Measurements from ENCODE around the gene ZBTB6. TPM values are rescaled to one million over a fixed set of nuclear protein-coding genes. Genes with fewer than 3 reads are reported as not detected.
A peak's percentile ranks its signal among the peaks of the same experiment; 100 is the strongest.

The ZBTB6 gene
- total and polyA plus RNA-seq, 5 donors from 2014 or later = 0.87 to 4.5 (median 2.0) TPM

DNA sequence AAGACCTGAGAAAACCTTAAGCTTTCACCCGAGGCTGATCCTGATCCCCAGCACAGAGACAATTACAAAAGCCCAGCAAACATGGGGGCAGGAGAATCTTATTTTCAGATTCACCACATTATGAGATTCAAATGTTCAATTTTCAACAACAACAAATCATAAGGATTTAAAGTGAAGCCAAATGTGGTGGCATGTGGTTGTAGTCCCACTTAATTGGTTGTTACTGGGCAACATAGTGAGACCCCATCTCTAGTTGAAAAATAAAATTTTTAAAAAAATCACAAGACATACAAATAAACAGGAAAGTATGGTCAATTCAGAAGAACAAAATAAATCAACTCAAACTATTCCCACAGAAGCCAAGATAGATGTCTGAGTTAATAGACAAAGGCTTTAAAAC, 23.8 kb upstream of the ZBTB6 start:
- Histone ChIP-seq H3K4me1 (ENCODE audit: control insufficient read depth, insufficient read depth, low read length, poor library complexity, severe bottlenecking) (peaks cover 29% of the 10 kb centered on the region), H3K4me3 (ENCODE audit: low read depth, low read length) (no peak overlapping the region), H3K36me3 (ENCODE audit: control insufficient read depth, insufficient read depth, low read length) (peaks cover 3% of the 10 kb centered on the region), H3K27ac (ENCODE audit: insufficient read depth, low read length, poor library complexity, severe bottlenecking) (no peak overlapping the region), H3K9me3 (ENCODE audit: control insufficient read depth in 2 of 2, low read length in 2 of 2) (no peaks in the 10 kb centered on the region), H3K27me3 (ENCODE audit: control insufficient read depth, insufficient read depth, low read length) (no peaks in the 10 kb centered on the region)
- H3K4me1 Mint-ChIP-seq = peaks cover 16 to 41% (median 28%) of the 10 kb centered on the region in 4 donors
- peak overlapping the region in 1 of 4 donors; percentile 64 for H3K4me3 Mint-ChIP-seq
- H3K27me3 Mint-ChIP-seq = no peaks in the 10 kb centered on the region
- DNase-seq (no peak), ATAC-seq (ENCODE audit: low read depth in 2 of 2) (no peak)
- peaks cover 0 to 2% (median 0%) of the 10 kb centered on the region in 7 donors for H3K9me3 Mint-ChIP-seq
- H3K27ac Mint-ChIP-seq = no peak overlapping the region
- H3K36me3 Mint-ChIP-seq = peaks cover 3% of the 10 kb centered on the region

DNA sequence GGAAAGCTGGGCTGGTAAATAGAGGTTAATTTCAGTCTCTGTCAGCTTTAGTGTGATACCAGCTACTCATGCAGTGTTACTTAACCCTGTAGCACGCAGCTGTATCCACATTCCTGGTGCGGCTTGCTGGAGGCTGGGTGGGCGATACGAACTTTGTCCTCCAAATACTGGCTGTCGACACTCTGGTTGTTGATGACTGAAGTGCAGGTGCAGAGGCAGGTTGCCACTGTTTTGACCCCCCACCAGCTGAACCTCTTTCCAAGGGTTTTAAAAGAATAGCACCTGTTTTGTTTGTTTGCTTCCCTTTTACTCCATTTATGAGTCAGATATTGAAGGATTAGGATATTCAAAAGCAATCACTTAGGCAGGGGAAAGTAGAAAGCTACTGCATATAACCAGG, 23.3 kb upstream of the ZBTB6 start:
- peaks cover 13 to 41% (median 26%) of the 10 kb centered on the region in 4 donors for H3K4me1 Mint-ChIP-seq
- Histone ChIP-seq H3K4me1 (ENCODE audit: control insufficient read depth, insufficient read depth, low read length, poor library complexity, severe bottlenecking) (peaks cover 28% of the 10 kb centered on the region), H3K4me3 (ENCODE audit: low read depth, low read length) (no peak overlapping the region), H3K27me3 (ENCODE audit: control insufficient read depth, insufficient read depth, low read length) (no peaks in the 10 kb centered on the region), H3K27ac (ENCODE audit: insufficient read depth, low read length, poor library complexity, severe bottlenecking) (no peak overlapping the region), H3K9me3 (ENCODE audit: control insufficient read depth in 2 of 2, low read length in 2 of 2) (no peaks in the 10 kb centered on the region), H3K36me3 (ENCODE audit: control insufficient read depth, insufficient read depth, low read length) (peaks cover 3% of the 10 kb centered on the region)
- no peaks in the 10 kb centered on the region for H3K9me3 Mint-ChIP-seq
- H3K27me3 Mint-ChIP-seq = no peaks in the 10 kb centered on the region
- DNase-seq = no peak
- peaks cover 3% of the 10 kb centered on the region for H3K36me3 Mint-ChIP-seq
- peak overlapping the region in 1 of 4 donors; percentile 64 for H3K4me3 Mint-ChIP-seq
- ATAC-seq (ENCODE audit: low read depth in 2 of 2) = no peak
- peak overlapping the region in 1 of 3 donors; percentile 46 for H3K27ac Mint-ChIP-seq

DNA sequence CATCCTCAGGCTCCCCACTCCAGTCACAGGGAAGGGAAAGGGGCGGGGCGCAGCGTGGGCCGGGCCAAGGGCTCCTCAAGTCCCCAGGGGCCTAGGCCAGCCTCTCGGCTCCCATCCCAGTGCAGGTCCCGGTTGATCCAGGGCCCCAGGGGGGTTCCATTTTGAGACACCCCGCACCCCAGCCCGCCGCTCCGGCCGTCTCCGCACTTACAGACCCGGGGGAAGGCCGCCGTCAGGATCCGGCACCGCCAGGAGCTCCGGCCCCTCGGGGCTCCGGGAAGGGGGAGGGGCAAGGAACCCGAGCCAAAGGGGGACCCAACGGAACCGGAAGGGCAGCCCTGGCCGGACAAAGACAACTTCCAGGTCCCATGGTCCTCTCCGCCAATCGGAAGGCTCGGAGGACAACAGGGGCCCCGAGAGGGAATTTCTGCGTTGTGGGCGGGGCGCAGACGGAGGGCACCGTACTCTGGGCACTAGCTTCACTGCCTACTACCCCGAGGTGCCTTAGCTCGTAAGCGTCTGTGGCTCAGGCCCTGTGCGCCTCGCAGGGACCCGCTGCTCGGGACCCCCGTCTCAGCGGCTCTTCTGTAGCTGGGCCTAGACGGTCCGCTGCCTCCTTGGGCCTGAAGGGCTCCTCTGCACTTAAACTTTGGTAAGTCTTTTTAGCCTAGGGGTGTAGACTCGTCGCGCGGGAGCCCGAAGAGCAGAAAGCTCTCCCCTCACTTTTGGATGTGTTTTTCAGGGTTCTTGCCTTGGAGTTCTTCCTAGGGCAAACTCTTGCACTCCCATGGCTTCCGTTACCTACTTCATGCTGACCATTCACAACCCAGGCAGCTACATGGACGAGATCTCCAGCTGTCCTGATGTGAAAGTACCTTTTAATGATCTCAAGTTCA, 18.4 kb upstream of the ZBTB6 start, which contains the start of gene ZBTB26:
TSS of gene ZBTB26 (minus strand) at position 287 of the 896 bp plus-strand sequence. CDS start 11,578 bp downstream, outside the sequence.
- no peaks in the 10 kb centered on the region for H3K27me3 Mint-ChIP-seq
- Histone ChIP-seq H3K4me3 (ENCODE audit: low read depth, low read length) (peak within 1 kb of the TSS; percentile 96), H3K9me3 (ENCODE audit: control insufficient read depth in 2 of 2, low read length in 2 of 2) (no peaks in the 10 kb centered on the region), H3K27ac (ENCODE audit: insufficient read depth, low read length, poor library complexity, severe bottlenecking) (peak within 1 kb of the TSS; percentile 91), H3K4me1 (ENCODE audit: control insufficient read depth, insufficient read depth, low read length, poor library complexity, severe bottlenecking) (peaks cover 29% of the 10 kb centered on the region), H3K36me3 (ENCODE audit: control insufficient read depth, insufficient read depth, low read length) (peaks cover 1% of the 10 kb centered on the region), H3K27me3 (ENCODE audit: control insufficient read depth, insufficient read depth, low read length) (no peaks in the 10 kb centered on the region)
- no peaks in the 10 kb centered on the region for H3K9me3 Mint-ChIP-seq
- H3K4me1 Mint-ChIP-seq = peaks cover 12 to 27% (median 19%) of the 10 kb centered on the region in 4 donors
- no peaks in the 10 kb centered on the region for H3K36me3 Mint-ChIP-seq
- H3K4me3 Mint-ChIP-seq = peak within 1 kb of the TSS in 1 of 4 donors; percentile 98
- ATAC-seq (ENCODE audit: low read depth in 2 of 2) = peak; percentile 93 to 97
- DNase-seq = peak; percentile 82 to 91 (median 88)
- peak within 1 kb of the TSS in 2 of 3 donors; percentile 67 to 96 for H3K27ac Mint-ChIP-seq

DNA sequence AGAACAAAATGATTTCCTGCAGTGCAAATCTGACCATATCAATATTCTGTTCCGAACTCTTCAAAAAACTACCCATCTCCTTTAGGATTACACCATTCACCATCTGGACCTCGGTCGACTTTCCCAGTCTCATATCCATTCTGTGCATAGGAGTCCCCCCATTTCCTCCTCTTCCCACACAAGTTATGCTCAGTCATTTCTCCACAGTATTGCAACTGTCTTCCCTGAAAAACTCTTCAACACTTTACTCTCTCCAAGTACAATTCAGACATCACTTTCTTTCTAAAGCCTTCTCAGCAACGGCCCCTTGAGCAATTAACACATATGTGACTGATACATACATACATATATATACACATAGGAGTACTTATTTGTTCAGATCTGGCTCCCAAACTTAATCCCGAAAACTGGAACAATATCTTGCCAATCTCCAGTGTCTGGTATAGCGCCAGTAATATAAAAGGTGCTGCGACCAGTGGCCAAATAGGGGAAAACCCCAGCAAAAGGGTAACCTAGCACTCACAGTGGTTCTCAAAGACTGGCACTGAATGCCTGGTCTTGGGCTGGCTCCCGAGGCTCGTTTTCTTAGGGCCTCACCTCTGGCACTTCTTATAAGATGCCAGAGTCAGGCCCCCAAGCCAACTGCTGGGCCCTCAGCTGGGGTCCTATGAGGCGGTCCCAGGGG, 17.6 kb upstream of the ZBTB6 start:
- Mint-ChIP-seq H3K4me3 (no peak overlapping the region), H3K36me3 (no peaks in the 10 kb centered on the region), H3K27me3 (no peaks in the 10 kb centered on the region), H3K4me1 (peaks cover 12 to 27% (median 19%) of the 10 kb centered on the region in 4 donors), H3K9me3 (no peaks in the 10 kb centered on the region), H3K27ac (no peak overlapping the region)
- no peak for ATAC-seq (ENCODE audit: low read depth in 2 of 2)
- peak overlapping the region; percentile 75 for H3K4me3 ChIP-seq (ENCODE audit: low read depth, low read length)
- no peak for DNase-seq
- H3K9me3 ChIP-seq (ENCODE audit: control insufficient read depth in 2 of 2, low read length in 2 of 2) = no peaks in the 10 kb centered on the region
- H3K27ac ChIP-seq (ENCODE audit: insufficient read depth, low read length, poor library complexity, severe bottlenecking) = peak overlapping the region; percentile 91
- H3K27me3 ChIP-seq (ENCODE audit: control insufficient read depth, insufficient read depth, low read length) = no peaks in the 10 kb centered on the region
- no peaks in the 10 kb centered on the region for H3K36me3 ChIP-seq (ENCODE audit: control insufficient read depth, insufficient read depth, low read length)
- H3K4me1 ChIP-seq (ENCODE audit: control insufficient read depth, insufficient read depth, low read length, poor library complexity, severe bottlenecking) = peaks cover 29% of the 10 kb centered on the region

DNA sequence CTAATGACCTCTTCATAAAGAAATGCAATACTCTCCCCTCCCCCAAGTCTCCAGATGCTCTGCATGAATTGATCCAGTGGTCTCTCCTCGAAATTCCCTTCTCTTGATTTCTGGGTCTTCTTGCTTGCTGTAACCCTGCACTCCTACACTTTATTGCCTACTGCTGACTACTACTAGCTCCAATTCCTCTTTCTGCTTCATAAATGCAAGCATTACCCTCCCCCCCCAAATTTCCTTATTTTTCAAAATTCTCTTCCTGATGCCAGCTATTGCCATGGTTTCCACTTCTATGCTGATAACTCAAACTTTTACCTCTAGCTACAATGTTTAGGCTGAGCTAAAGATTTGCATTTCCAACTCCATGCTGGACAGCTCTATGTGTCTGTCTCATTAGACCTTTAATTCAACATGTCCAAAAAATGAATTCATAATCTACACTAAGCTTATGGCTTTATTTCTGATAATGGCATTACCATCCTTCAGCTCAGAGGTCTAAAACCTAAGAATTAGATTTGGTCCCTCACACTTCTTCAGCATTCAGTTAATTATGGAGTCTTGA, 16.8 kb upstream of the ZBTB6 start:
- Mint-ChIP-seq H3K27ac (no peak overlapping the region), H3K9me3 (no peaks in the 10 kb centered on the region), H3K27me3 (no peaks in the 10 kb centered on the region), H3K36me3 (no peaks in the 10 kb centered on the region), H3K4me1 (peaks cover 10 to 25% (median 18%) of the 10 kb centered on the region in 4 donors), H3K4me3 (no peak overlapping the region)
- no peak for DNase-seq
- Histone ChIP-seq H3K9me3 (ENCODE audit: control insufficient read depth in 2 of 2, low read length in 2 of 2) (no peaks in the 10 kb centered on the region), H3K27ac (ENCODE audit: insufficient read depth, low read length, poor library complexity, severe bottlenecking) (no peak overlapping the region), H3K4me1 (ENCODE audit: control insufficient read depth, insufficient read depth, low read length, poor library complexity, severe bottlenecking) (peaks cover 29% of the 10 kb centered on the region), H3K4me3 (ENCODE audit: low read depth, low read length) (peak overlapping the region; percentile 38), H3K36me3 (ENCODE audit: control insufficient read depth, insufficient read depth, low read length) (no peaks in the 10 kb centered on the region), H3K27me3 (ENCODE audit: control insufficient read depth, insufficient read depth, low read length) (no peaks in the 10 kb centered on the region)
- ATAC-seq (ENCODE audit: low read depth in 2 of 2) = no peak

DNA sequence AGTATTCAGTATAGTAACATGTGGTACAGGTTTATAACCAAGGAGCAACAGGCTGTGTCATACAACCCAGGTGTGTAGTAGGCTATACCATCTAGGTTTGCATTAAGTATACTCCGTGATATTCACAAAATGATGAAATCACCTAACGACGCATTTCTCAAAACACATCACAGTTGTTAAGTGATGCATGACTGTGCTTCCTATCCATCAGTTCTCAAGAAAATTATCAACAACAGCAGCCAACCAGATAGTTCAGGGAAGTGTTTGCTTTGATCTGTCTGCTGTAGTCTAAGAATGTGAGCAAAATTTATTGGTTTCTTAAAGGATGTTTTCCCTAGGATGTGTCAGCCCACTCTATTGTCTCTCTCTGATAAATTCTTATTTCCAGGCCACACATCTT, 10.8 kb upstream of the ZBTB6 start:
- DNase-seq (no peak), ATAC-seq (ENCODE audit: low read depth in 2 of 2) (no peak)
- H3K27ac Mint-ChIP-seq = no peak overlapping the region
- H3K4me3 ChIP-seq (ENCODE audit: low read depth, low read length) = no peak overlapping the region
- H3K9me3 Mint-ChIP-seq = no peaks in the 10 kb centered on the region
- no peaks in the 10 kb centered on the region for H3K4me1 ChIP-seq (ENCODE audit: control insufficient read depth, insufficient read depth, low read length, poor library complexity, severe bottlenecking)
- no peak overlapping the region for H3K27ac ChIP-seq (ENCODE audit: insufficient read depth, low read length, poor library complexity, severe bottlenecking)
- H3K36me3 ChIP-seq (ENCODE audit: control insufficient read depth, insufficient read depth, low read length) = peaks cover 13% of the 10 kb centered on the region
- H3K4me1 Mint-ChIP-seq = peaks cover 5 to 14% (median 12%) of the 10 kb centered on the region in 4 donors
- H3K4me3 Mint-ChIP-seq = peak overlapping the region in 1 of 4 donors; percentile 18
- H3K36me3 Mint-ChIP-seq = peaks cover 25% of the 10 kb centered on the region
- no peaks in the 10 kb centered on the region for H3K27me3 Mint-ChIP-seq
- H3K9me3 ChIP-seq (ENCODE audit: control insufficient read depth in 2 of 2, low read length in 2 of 2) = no peaks in the 10 kb centered on the region
- H3K27me3 ChIP-seq (ENCODE audit: control insufficient read depth, insufficient read depth, low read length) = no peaks in the 10 kb centered on the region

DNA sequence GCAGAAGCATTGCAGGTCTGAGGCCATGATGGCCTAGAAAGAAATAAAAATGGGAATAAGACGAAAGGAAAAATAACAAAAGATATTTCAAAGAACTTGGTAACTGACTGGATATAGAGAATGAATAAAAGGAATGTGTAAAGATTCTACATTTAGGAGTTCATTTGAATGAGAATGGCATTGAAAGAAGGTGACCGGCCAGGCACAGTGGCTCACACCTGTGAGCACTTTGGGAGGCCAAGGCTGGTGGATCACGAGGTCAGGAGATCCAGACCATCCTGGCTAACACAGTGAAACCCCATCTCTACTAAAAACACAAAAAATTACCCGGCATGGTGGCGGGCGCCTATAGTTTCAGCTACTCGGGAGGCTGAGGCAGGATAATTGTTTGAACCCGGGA, 9.6 kb upstream of the ZBTB6 start:
- H3K36me3 Mint-ChIP-seq = peaks cover 33% of the 10 kb centered on the region
- H3K4me1 Mint-ChIP-seq = peaks cover 5 to 16% (median 12%) of the 10 kb centered on the region in 4 donors
- no peaks in the 10 kb centered on the region for H3K4me1 ChIP-seq (ENCODE audit: control insufficient read depth, insufficient read depth, low read length, poor library complexity, severe bottlenecking)
- no peak overlapping the region for H3K4me3 ChIP-seq (ENCODE audit: low read depth, low read length)
- no peak overlapping the region for H3K27ac Mint-ChIP-seq
- no peak for DNase-seq
- H3K36me3 ChIP-seq (ENCODE audit: control insufficient read depth, insufficient read depth, low read length) = peaks cover 20% of the 10 kb centered on the region
- H3K27me3 Mint-ChIP-seq = no peaks in the 10 kb centered on the region
- no peaks in the 10 kb centered on the region for H3K27me3 ChIP-seq (ENCODE audit: control insufficient read depth, insufficient read depth, low read length)
- no peak overlapping the region for H3K4me3 Mint-ChIP-seq
- H3K9me3 Mint-ChIP-seq = no peaks in the 10 kb centered on the region
- no peaks in the 10 kb centered on the region for H3K9me3 ChIP-seq (ENCODE audit: control insufficient read depth in 2 of 2, low read length in 2 of 2)
- ATAC-seq (ENCODE audit: low read depth in 2 of 2) = no peak
- no peak overlapping the region for H3K27ac ChIP-seq (ENCODE audit: insufficient read depth, low read length, poor library complexity, severe bottlenecking)

All from CD4-positive, CD25-positive, alpha-beta regulatory T cell (primary cell).